H1 (cell line): ENCODE measurements around the gene ERICH2. TPM values are rescaled to one million over a fixed set of nuclear protein-coding genes. Genes with fewer than 3 reads are reported as not detected.

Experiments used
- CTCF ChIA-PET: fragments of 300-600 bp; sonication (Branson Sonifier 250); formaldehyde crosslinking; loops from one replicate; lab custom pipeline; 2021; ENCODE audit not compliant: partially characterized antibody; lab: Charles Lee
- POLR2A ChIA-PET: fragments of 300-600 bp; sonication (Branson Sonifier 250); formaldehyde crosslinking; loops from one replicate; lab custom pipeline; 2021; ENCODE audit warnings: inconsistent platforms; ENCODE audit not compliant: partially characterized antibody; lab: Charles Lee
- DNase-seq, 2 experiments: peaks; one replicate each; pipeline versions ENCODE4 v3.0.0 to v3.0.0-alpha.2; 2010 to 2022; ENCODE audit warnings: low spot score in 2 of 2, low read depth in 1 of 2, mixed read lengths in 1 of 2
- FAIRE-seq: peaks from 2 replicates; lab custom pipeline; 2011; peaks lifted over from hg19 to GRCh38; lab: Jason Lieb, UNC
- H2AFZ ChIP-seq: 2 replicates; pipeline ENCODE4 v1.8.1; 2012; ENCODE audit warnings: low read length, inconsistent platforms
- H2AK5ac ChIP-seq: 2 replicates; pipeline ENCODE4 v1.6.1; 2013; ENCODE audit warnings: low read depth, low read length
- H2BK120ac ChIP-seq: replicated peaks from 2 replicates; pipeline ENCODE3; 2013; ENCODE audit warnings: low read depth, low read length, inconsistent platforms
- H2BK12ac ChIP-seq: 2 replicates; pipeline ENCODE4 v1.6.1; 2013; ENCODE audit warnings: low read depth, low read length
- H2BK15ac ChIP-seq: 2 replicates; pipeline ENCODE4 v1.6.1; 2013; ENCODE audit warnings: low read length
- H2BK20ac ChIP-seq: 2 replicates; pipeline ENCODE4 v1.6.1; 2013; ENCODE audit warnings: low read length
- H2BK5ac ChIP-seq: 2 replicates; pipeline ENCODE4 v1.6.1; 2013; ENCODE audit warnings: low read depth, low read length
- H3K14ac ChIP-seq: 2 replicates; pipeline ENCODE4 v1.6.1; 2013; ENCODE audit warnings: inconsistent platforms; ENCODE audit not compliant: insufficient read length
- H3K18ac ChIP-seq: 2 replicates; pipeline ENCODE4 v1.6.1; 2013; ENCODE audit warnings: low read length; ENCODE audit errors: extremely low read depth
- H3K23ac ChIP-seq: 2 replicates; pipeline ENCODE4 v1.6.1; 2013; ENCODE audit warnings: inconsistent platforms; ENCODE audit not compliant: insufficient read length
- H3K23me2 ChIP-seq: 2 replicates; pipeline ENCODE4 v1.6.1; 2013; ENCODE audit warnings: low read depth, low read length
- H3K27ac ChIP-seq: 2 replicates; pipeline ENCODE4 v1.6.1; 2011; ENCODE audit warnings: low read depth, low read length, inconsistent platforms
- H3K27me3 ChIP-seq, 4 experiments: replicated peaks in 1 of 4; 1 replicate in 1 of 4; 2 replicates in 3 of 4; pipeline versions ENCODE4 v1.6.1 to v1.8.1; 2011 to 2013; ENCODE audit warnings: low read length in 3 of 4, mild to moderate bottlenecking in 3 of 4, inconsistent platforms in 2 of 4, mixed read lengths in 2 of 4, moderate library complexity in 1 of 4; ENCODE audit not compliant: control insufficient read depth in 3 of 4, insufficient read depth in 3 of 4; ENCODE audit errors: extremely low read depth in 1 of 4
- H3K36me3 ChIP-seq, 4 experiments: 2 replicates each; pipeline versions ENCODE4 v1.6.1 to v1.8.1; 2011 to 2013; ENCODE audit warnings: mild to moderate bottlenecking in 4 of 4, low read length in 3 of 4, moderate library complexity in 2 of 4, control low read depth in 1 of 4, inconsistent platforms in 1 of 4; ENCODE audit not compliant: insufficient read depth in 4 of 4, control insufficient read depth in 2 of 4
- H3K4ac ChIP-seq: replicated peaks from 2 replicates; pipeline ENCODE3; 2013; ENCODE audit warnings: low read length, low read depth, mixed read lengths, inconsistent platforms; ENCODE audit not compliant: insufficient read length
- H3K4me1 ChIP-seq, 4 experiments: replicated peaks in 1 of 4; 1 replicate in 1 of 4; 2 replicates in 3 of 4; pipeline versions ENCODE4 v1.6.1 to v1.8.1; 2011 to 2013; ENCODE audit warnings: low read length in 3 of 4, inconsistent platforms in 2 of 4, mixed read lengths in 1 of 4; ENCODE audit not compliant: insufficient read depth in 4 of 4, control insufficient read depth in 3 of 4
- H3K4me2 ChIP-seq, 2 experiments: 2 replicates each; pipeline versions ENCODE4 v1.6.1 to v1.8.1; 2011 to 2013; ENCODE audit warnings: low read depth in 2 of 2, low read length in 2 of 2, control low read depth in 1 of 2, inconsistent platforms in 1 of 2, mild to moderate bottlenecking in 1 of 2; ENCODE audit not compliant: insufficient read depth in 1 of 2
- H3K4me3 ChIP-seq, 4 experiments: fragments of 200-600, 300-600 bp in 1 of 4; sonication (generic), shearing (Covaris generic), sonication (Bioruptor Twin) in 1 of 4; 2 replicates each; pipeline versions ENCODE4 v1.5.1 to v1.8.1; 2011 to 2016; ENCODE audit warnings: low read length in 4 of 4, low read depth in 3 of 4, control low read depth in 2 of 4, inconsistent platforms in 2 of 4, mild to moderate bottlenecking in 2 of 4, mixed read lengths in 1 of 4, moderate library complexity in 1 of 4; ENCODE audit not compliant: insufficient read depth in 2 of 4; ENCODE audit errors: extremely low read depth in 1 of 4
- H3K56ac ChIP-seq: replicated peaks from 2 replicates; pipeline ENCODE3; 2013; ENCODE audit warnings: low read depth, mild to moderate bottlenecking, mixed read lengths, low read length, inconsistent platforms; ENCODE audit not compliant: insufficient read length
- H3K79me1 ChIP-seq: 2 replicates; pipeline ENCODE4 v1.6.1; 2013; ENCODE audit warnings: low read depth, low read length, control low read depth
- H3K79me2 ChIP-seq, 2 experiments: 2 replicates each; pipeline versions ENCODE4 v1.6.1 to v1.8.1; 2012 to 2013; ENCODE audit warnings: low read length in 2 of 2, mild to moderate bottlenecking in 2 of 2, inconsistent platforms in 1 of 2; ENCODE audit not compliant: insufficient read depth in 2 of 2, control insufficient read depth in 1 of 2
- H3K9ac ChIP-seq, 4 experiments: replicated peaks in 1 of 4; 1 replicate in 1 of 4; 2 replicates in 3 of 4; pipeline versions ENCODE4 v1.6.1 to v1.8.1; 2011 to 2013; ENCODE audit warnings: low read depth in 3 of 4, low read length in 3 of 4, control low read depth in 2 of 4, mild to moderate bottlenecking in 2 of 4, moderate library complexity in 2 of 4, inconsistent platforms in 1 of 4; ENCODE audit errors: extremely low read depth in 1 of 4
- H3K9me3 ChIP-seq, 2 experiments: 2 replicates each; pipeline versions ENCODE4 v1.6.1 to v1.8.1; 2012 to 2013; ENCODE audit warnings: mild to moderate bottlenecking in 2 of 2, moderate library complexity in 2 of 2, control low read depth in 1 of 2, inconsistent platforms in 1 of 2, low read depth in 1 of 2, low read length in 1 of 2, mixed read lengths in 1 of 2; ENCODE audit not compliant: insufficient read depth in 2 of 2
- H4K20me1 ChIP-seq, 2 experiments: replicated peaks in 1 of 2; 2 replicates each; pipeline versions ENCODE3 to v1.8.1; 2011 to 2013; ENCODE audit warnings: inconsistent platforms in 2 of 2, low read length in 2 of 2, mild to moderate bottlenecking in 1 of 2; ENCODE audit not compliant: insufficient read depth in 2 of 2, control insufficient read depth in 1 of 2
- H4K5ac ChIP-seq: 2 replicates; pipeline ENCODE4 v1.6.1; 2013; ENCODE audit warnings: low read length, low read depth, mixed read lengths, inconsistent platforms; ENCODE audit not compliant: insufficient read length
- H4K8ac ChIP-seq: 2 replicates; pipeline ENCODE4 v1.8.0; 2013; ENCODE audit warnings: mild to moderate bottlenecking, moderate library complexity, low read length, inconsistent platforms; ENCODE audit not compliant: insufficient read depth; ENCODE audit errors: extremely low read depth
- H4K91ac ChIP-seq: replicated peaks from 2 replicates; pipeline ENCODE3; 2013; ENCODE audit warnings: low read length, mixed read lengths, inconsistent platforms; ENCODE audit not compliant: insufficient read length
- RAD21 ChIP-seq, 2 experiments: IDR thresholded peaks in 1 of 2; conservative IDR thresholded peaks in 1 of 2; 2 replicates each; pipeline ENCODE4 v1.6.1; 2011; ENCODE audit warnings: low read depth in 2 of 2, low read length in 2 of 2, improper control_type of control experiment in 1 of 2, inconsistent platforms in 1 of 2, mild to moderate bottlenecking in 1 of 2, moderate library complexity in 1 of 2
- RFX5 ChIP-seq: IDR thresholded peaks from 2 replicates; pipeline ENCODE4 v1.6.1; 2011; ENCODE audit warnings: low read depth, low read length, improper control_type of control experiment, borderline replicate concordance
- SIN3A ChIP-seq, 2 experiments: IDR thresholded peaks in 1 of 2; conservative IDR thresholded peaks in 1 of 2; 2 replicates each; pipeline ENCODE4 v1.6.1; 2011 to 2012; ENCODE audit warnings: low read length in 2 of 2, improper control_type of control experiment in 1 of 2, low read depth in 1 of 2, mild to moderate bottlenecking in 1 of 2
- WGBS, 2 experiments: shearing (Covaris generic) in 1 of 2; methylation state at CpG; one replicate each; pipeline versions ENCODE4 v1.1.6 to v1.1.7; 2013 to 2015; ENCODE audit warnings: low lambda C conversion rate in 2 of 2, mixed read lengths in 2 of 2, inconsistent platforms in 1 of 2, low coverage in 1 of 2, missing lambda C conversion rate in 1 of 2; ENCODE audit not compliant: insufficient replicate concordance in 2 of 2, insufficient coverage in 1 of 2, insufficient read length in 1 of 2; ENCODE audit errors: extremely low coverage in 1 of 2, missing lambda C conversion rate in 1 of 2; 5-methylcytosine and 5-hydroxymethylcytosine counted together
- polyA plus RNA-seq, 7 experiments: library from polyadenylated mRNA; depleted of rRNA in 3 of 7; stranded (reverse) in 5 of 7; unstranded in 2 of 7; fragments of >200 nt in 5 of 7; fragments of 200-250 nt in 2 of 7; gene quantifications; 1 replicate in 5 of 7; 2 replicates in 1 of 7; 4 replicates in 1 of 7; pipeline versions ENCODE4 v1.2.1 to v1.2.3, GENCODE V29; 2011 to 2013; ENCODE audit warnings: missing spikeins in 2 of 7, mixed read lengths in 2 of 7
- total RNA-seq: library from RNA; stranded (reverse); fragmentation: NEBNext Ultra II Directional; extraction: Animal tissue kit (Norgen Biotek cat#: 25700); gene quantifications from 2 replicates; pipeline ENCODE4 v1.2.1, GENCODE V29; 2021

ERICH2 gene
- total and polyA plus RNA-seq, 2 of the 8 experiments (the other 6 are each of a cell fraction or from before 2014, with no cell fraction given), result 0.20 to 2.1 TPM

- H3K4ac ChIP-seq, result no peak overlapping the region
- H3K4me3 ChIP-seq, result no peak overlapping the region
- H3K36me3 ChIP-seq, result no peaks in the 10 kb centered on the region
- no peaks in the 10 kb centered on the region for H4K20me1 ChIP-seq
- FAIRE-seq, result no peak
- CTCF ChIA-PET, result interaction anchor here (0.6 kb wide), 1 partner anchor 339 kb away, joined by 4 read pairs; no protein-coding TSS in a partner anchor
- H4K5ac ChIP-seq, result no peak overlapping the region
- no peak overlapping the region for H2BK5ac ChIP-seq
- no peak overlapping the region for H3K27ac ChIP-seq
- no peak overlapping the region for H2AK5ac ChIP-seq
- no peak overlapping the region for H3K9ac ChIP-seq
- no peak overlapping the region for H4K91ac ChIP-seq
- no peaks in the 10 kb centered on the region for H3K4me1 ChIP-seq
- H3K56ac ChIP-seq, result no peak overlapping the region
- 93% methylated on average over 3 of the region's 3 CpGs; no CpG with 5 or more reads in 1 of the 2 experiments for WGBS, 2 experiments
- no peak overlapping the region for H2BK120ac ChIP-seq
- H3K79me1 ChIP-seq, result no peaks in the 10 kb centered on the region
- POLR2A ChIA-PET, result interaction anchor here (0.8 kb wide), 1 partner anchor 26 kb away, joined by 3 read pairs; no protein-coding TSS in a partner anchor
- H3K23me2 ChIP-seq, result no peaks in the 10 kb centered on the region; the same call in 1 of the 2 replicates
- no peak for DNase-seq
- H2BK20ac ChIP-seq, result no peak overlapping the region
- H3K18ac ChIP-seq, result no peak overlapping the region
- no peak overlapping the region for H2BK12ac ChIP-seq
- no peaks in the 10 kb centered on the region for H3K9me3 ChIP-seq
- H3K23ac ChIP-seq, result no peak overlapping the region
- no peak overlapping the region for H2BK15ac ChIP-seq
- no peaks in the 10 kb centered on the region for H3K79me2 ChIP-seq
- no peak overlapping the region for H3K4me2 ChIP-seq
- no peak overlapping the region for H4K8ac ChIP-seq
- TF ChIP-seq RAD21 (IDR thresholded peaks at IDR 0.05 in 1 of 2, conservative IDR thresholded peaks at IDR 0.05 in 1 of 2; ENCODE audit: low read depth in 2 of 2, low read length in 2 of 2), result no peak
- no peak for TF ChIP-seq SIN3A (conservative IDR thresholded peaks at IDR 0.05 in 1 of 2, IDR thresholded peaks at IDR 0.05 in 1 of 2; ENCODE audit: low read depth in 1 of 2, low read length in 2 of 2)
- no peak for TF ChIP-seq RFX5
- H2AFZ ChIP-seq, result no peak overlapping the region
- H3K27me3 ChIP-seq, result no peaks in the 10 kb centered on the region
- no peak overlapping the region for H3K14ac ChIP-seq
Observed at GRCh38 chr2:170742000-170742399, 28.2 kb upstream of the ERICH2 start.
